GM19452 (cell line): ENCODE measurements around the gene TLN1.

Experiments
- ATAC-seq: cut with Tn5 transposase; IDR thresholded peaks from one replicate; pipeline ENCODE4 v1.9.1; 2021; ENCODE audit not compliant: unreplicated experiment

Gene TLN1

DNA sequence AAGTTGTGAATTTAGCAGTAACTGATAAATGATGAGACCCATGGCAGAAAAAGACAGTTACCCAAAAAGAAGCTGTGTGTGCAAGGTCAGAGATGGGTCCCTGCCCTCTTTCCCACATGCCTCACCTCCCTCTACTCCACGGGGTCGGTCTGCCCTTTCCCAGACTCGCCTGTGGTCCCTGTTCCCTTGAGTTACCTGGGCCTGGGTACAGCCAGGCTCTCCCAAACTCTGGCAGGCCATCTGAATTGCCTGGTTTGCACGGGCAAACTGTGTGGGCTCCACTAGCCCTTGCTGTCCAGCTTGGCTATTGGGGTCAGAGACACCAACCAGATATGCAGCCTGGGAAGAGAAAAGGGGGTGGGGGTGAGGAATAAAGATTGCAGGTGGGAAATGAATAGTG is 23.8 kb downstream of the TLN1 start:
- no peak for ATAC-seq

DNA sequence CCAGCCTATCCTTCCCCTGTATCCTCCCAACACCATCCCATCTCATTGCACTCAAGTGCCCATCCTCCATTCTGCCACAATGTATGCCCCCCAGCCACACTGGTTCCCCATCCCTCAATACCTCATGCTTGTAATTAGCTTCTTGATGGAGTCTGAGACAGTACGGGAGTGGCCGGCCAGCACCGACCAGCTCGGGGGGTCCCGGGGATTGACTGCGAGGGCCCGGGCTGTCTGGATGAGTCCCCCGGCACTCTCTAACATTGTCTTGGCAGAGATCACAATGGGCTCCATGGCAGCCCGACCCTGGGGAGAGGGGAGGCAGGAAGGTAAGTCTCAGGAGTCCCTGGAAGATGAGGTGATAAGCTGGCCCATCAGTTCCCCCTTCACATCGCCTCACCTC is 25.0 kb downstream of the TLN1 start:
- ATAC-seq, result no peak

DNA sequence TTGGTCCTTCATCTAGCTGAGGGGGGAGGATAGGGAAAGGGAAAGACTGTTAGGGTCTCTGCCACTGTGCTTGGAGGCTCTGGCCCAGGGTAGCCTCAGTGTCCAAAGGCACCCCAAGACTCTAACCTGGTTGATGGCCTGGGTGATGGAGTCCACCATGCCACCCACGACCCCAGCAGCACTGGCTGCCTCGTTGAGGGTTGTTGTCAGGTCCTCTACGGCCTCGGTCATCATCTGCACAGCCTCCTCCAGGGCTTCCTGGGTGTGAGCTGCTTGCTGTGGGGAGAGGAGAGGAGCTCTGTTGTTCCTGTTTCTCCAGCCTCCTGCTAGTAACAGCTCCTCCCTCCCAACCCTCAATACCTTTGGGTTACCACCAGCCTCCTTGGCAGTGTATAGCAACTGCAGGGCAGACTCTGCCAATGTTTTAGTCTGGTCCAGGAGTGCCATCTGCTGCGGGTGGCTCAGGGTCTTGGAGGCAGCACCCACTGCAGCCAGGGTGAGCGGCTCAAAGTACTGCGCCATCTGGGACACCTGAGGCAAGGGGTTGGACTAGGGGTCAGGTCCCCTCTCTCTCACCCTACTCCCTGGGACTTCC is 26.1 kb downstream of the TLN1 start:
- ATAC-seq, result no peak

DNA sequence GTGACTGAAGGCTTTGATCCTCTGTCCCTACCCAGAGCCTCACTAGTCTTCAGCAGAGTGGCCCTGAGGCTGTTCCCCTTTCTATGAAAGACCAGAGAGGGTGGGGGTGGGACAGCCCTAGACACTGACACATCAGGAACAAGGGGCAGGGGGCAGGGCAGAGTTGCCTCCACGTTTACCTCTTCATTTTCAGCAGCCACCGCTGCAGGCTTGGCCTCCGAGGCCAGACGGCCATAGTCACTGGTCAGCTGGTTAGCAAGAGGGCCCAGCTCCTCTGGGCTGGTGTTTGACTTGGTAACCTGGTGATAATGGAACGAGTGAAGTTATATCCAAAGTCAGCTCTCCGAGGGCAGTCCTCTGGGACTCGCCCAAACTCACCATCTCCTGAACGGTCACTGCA is 26.6 kb downstream of the TLN1 start:
- no peak for ATAC-seq

DNA sequence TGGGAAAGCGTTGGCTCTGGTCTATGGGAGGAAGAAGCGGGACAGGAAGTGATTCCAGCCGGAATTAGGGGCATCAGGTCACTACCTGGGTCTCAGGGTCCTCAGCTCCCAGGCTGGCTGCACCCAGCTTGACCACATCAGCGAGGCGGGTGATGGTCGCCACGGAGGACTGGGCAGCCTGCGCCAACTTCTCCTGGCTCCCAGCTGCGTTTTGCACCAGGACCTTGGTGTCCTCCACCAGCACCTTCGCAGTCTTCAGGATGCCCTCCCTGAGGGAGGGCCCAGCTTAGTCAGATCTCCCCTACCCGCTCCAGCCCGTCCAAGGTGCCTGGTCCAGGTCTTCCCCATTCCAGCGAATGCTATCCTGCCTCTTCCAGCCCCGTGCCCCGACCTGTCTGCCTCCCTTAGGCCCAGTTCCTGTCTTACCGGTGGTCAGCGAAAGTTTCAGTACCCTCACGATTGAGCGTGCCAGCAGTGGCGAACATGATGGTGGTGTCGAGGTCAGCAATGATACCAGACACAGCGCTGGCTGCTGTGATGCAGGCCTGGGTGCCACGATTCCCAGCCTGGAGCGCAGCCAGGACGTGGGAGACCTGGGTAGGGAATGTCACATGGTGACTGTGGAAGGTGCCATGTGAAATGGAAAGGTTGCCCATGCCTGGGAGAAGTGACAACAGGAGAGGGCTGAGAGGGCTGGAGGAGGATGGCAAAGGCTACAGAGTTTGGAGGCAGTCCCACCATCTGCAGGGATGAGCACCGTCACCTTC is 27.9 kb downstream of the TLN1 start:
- no peak for ATAC-seq

DNA sequence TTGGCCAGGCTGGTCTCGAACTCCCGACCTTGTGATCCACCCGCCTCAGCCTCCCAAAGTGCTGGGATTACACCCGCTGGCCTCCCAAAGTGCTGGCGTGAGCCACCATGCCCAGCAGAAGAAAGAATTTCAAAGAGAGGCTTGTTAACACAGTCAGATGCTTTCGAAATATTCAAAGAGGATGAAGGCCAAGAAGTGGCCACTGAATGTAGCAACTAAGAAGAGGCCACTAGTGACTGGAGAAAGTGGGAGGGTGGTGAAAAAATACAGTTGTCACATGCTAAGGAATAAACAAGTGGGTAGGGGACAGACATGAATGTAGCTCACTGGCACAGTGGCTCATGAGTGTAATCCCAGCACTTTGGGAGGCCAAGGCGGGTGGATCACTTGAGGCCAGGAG is 29.3 kb downstream of the TLN1 start:
- no peak for ATAC-seq

DNA sequence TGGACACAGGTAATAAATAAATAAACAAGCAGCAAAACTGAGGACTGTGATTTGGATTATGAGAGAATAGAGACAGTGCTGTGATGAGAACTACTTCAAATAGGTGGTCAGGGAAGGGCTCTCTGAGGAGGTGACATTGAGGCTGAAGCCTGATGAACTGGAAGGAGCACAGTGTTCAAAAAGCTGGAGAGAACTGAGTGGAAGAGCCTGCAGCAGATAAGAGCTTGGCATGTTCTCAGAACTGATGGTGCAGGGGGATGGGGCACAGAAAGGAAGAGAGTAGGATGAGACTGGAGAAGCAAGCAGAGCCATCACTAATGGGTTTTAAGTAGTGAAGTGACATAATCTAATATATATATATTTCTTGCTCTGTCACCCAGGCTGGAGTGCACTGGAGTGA is 31.1 kb downstream of the TLN1 start:
- no peak for ATAC-seq

DNA sequence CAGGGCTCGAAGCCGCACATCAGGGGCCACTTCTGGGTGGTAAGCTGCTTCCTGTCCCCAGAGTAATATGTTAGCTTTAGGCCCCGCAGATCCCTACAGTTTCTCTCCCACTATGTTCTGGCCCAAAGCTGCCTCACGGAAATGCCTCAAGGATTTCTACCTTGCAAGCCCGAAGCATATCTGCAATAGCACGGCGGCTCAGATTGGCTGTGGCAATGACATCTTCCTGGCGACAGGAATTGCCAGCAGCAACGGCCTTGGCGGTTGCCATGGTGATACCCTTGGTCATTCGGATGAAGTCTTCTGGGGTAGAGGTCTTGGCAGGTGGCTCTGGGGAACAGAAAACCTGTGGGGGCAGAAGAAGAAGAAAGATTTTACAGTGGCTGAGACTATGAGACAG is 32.0 kb downstream of the TLN1 start:
- no peak for ATAC-seq

DNA sequence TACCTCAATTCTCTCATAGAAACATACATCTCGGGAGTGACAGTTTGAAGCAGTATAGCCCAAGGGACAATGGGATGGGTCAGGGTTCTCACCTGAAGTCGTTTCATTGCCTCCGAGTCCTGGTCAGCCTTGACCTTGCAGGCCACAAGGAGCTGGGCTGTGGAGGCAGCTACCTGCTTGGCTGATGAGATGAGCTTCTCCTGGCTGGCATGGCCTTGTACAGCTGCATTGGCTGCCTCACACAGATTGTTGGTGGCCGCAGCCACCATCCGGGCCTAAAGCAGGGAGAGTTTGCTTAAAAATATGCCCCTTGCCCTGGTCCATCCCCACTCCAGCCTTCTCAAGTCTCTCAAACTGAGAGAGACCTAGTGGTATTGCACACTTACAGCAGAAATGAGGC is 33.8 kb downstream of the TLN1 start:
- ATAC-seq, result no peak

DNA sequence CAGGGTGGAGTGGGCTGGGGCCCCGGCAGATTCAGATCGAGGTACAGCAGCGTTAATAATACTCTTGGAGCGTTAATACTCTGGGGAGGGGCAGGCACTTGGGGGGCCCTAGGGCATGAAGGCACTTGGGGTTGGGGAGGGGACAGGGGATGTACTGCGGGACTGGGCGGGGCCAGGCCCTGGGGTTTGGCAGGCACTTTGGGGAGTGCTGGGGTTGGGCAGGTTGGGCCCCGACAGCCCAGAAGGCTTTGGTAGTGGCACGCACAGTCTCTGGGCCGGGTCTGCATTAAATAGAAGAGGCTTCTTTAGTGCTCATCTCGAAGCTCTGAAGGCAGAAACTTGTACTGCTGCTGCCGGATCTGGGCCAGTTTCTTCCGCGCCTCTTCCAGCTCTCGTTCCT is 34.5 kb downstream of the TLN1 start:
- ATAC-seq, result no peak

DNA sequence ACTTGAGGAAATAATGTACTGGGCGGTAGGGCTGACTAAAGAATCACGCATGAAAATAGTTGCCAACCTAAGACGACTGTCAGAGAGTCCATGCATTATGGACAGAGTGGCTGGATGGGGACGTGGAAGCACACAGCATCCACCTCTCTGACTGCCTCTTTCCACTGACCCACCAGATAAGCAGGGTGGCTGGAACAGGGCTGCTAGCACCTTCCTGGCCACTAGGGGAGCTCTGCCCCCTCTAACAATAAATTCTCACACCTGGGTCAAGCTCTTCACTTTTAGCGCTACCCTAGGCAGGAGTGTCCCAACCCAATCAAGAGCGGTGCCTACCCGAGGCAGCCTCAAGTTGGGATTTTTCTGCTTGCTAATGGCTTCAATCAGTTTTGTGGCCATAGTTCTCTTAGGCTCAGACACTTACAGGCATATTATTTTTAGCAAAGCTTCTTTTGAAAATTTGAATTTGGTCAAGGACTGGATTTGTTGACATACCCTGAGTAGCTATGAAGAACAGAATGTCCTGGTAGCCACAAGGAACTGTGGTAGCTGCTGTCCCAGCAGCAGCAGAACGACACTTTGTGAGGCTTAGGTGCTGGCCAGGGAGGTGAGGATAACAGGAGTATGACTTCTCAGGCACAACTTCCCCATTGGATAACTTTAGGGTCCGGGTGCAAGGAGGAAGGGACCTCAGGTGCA is 35.3 kb downstream of the TLN1 start:
- no peak for ATAC-seq

DNA sequence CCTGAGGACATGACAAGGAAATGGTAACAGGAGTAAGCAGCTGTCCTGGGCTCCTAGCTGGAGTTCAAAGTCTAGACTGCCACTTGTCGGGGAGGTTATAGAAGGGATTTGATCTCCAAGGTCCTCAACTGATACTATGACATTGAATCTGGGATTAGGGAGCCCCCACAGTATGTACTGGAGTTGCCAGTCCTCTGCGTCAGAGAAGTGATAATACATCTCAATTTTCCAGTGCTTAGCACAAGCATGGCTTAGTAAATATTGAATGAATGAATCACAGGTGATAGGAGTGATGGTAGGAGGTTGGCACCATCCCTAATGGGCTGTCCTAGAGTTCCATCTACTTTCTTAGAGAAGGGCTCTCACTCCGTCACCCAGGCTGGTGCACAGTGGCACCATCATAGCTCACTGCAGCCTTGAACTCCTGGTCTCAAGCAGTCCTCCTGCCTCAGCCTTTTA is 36.0 kb downstream of the TLN1 start:
- no peak for ATAC-seq

DNA sequence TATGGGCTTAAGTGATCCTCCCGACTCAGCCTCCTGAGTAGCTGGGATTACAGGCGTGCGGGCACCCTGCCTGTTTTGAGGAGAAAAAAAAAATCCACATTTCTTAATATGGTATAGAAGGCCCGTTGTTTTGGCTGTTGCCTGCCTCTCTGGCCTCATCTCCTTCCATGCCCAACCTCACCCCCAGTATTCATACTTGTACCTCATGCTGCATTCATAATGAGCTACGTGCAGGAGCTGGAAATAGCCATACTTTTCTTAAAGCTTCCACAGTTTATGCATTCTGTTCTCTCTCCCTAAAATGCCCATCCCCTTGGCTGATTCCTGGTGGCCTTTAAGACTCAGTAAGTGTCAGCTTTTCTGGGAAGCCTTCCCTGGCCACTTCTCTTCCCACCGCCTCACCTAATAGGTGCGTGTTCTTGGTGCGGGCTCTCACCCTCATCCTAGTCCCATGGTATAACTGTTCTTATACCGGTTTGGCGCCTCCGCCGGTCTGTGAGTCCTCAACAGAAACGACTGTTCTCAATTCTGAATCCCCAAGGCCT is 40.2 kb downstream of the TLN1 start:
- ATAC-seq, result no peak

DNA sequence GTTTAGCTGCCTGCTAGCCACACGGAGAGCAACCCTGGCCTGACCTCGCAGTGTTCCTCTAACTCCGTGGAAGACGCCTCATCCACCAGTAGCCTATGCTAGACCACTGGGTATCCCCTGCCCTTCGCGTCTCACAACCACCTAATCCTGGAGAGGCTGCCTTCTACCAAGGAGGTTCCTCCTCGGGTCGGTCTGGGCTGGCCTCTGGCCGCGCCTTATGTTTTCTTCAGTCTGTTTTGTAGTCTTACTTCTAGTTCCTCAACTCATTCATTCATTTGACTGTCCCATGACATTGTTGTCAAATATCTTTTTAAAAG is 40.7 kb downstream of the TLN1 start:
- ATAC-seq, result no peak

DNA sequence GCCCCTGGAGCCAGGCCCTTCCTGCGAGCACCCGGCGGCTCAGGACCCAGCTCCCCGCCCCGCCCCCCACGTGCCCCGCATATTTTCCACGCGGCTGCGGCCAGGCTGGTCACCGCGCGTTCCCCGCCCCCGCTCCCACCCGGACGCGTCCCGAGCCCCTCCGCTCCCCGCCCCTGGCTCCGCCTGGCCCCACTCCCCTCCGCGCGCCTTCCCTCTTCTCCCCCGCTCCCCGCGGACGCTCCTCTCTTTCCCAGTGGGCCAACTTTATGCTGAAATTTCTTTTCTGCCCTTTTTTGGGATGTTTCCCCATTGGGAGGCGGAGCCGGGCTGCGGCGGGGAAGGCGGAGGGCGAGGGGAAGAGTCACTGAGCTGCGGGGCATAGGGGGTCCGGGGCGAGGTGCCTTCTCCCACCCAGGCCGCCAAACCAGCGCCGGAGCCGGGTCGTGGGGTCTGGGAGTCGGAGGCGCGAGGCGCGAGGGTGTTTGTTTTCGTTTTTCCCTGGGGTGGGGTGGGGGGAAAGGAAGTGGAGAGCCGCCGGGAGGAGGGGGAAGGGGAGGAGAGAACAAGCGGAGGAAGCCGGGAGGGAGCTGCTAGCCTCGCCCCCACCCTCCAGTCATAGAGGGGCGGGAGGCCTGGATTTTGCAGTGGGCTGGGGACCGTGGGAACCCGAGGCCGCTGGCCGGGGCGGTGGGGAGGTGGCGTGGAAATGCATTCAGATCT is 41.2 kb downstream of the TLN1 start:
- no peak for ATAC-seq

DNA sequence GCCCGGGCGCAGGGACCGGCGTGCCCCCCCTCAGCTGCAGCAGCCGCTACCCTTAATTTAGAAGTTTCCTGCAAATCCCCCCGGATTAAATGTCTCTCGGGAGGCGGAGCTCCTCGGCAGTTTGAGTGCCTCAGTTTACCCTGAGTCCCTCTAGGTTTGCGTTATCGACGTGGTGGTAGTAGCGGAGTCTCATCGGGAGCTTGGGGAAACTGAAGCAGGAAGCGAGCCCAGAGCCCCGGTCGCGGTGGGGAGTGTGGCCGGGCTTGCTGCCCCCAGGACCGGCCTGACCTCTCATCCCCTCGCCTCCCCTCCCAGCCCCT is 41.7 kb downstream of the TLN1 start:
- no peak for ATAC-seq

DNA sequence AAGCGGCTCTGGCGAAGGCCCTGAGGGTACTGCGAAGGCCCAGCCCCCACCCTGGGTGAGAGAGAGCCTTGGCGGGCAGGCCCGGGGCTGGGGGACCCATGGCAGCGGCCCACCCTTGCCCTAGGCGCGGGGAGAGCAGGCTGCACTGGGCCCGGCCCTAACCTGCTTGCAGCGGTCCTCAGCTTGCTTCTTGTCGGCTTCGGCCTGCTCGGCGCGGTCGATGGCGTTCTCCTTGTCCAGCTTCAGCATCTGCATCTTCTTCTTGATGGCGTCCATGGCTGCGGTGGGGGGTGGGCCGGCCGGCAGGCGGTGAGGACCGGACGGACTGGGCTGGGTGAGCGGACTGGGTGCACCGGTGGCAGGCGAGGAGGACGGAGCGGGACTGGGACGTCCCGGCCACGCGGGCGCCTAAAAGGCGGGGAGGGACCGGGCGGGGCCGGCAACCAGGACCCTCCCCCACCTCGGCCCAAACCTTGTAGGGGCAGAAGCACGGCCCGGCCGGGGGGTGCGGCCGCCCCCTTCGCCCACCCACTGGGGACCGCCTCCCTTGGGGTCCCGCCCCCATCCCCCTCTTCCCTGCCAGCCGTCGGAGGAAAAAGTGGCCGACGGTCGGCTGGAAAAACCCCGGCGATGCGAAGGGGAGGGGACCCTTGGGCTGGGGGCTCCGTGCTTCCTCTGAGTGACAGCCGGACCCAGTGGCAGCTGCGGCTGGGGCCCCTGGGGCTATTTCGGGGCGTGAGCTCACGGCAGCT is 42.3 kb downstream of the TLN1 start, which contains the start of gene TPM2:
TPM2 (minus strand) TSS at position 384 of the 752 bp plus-strand sequence; CDS start at position 276, 108 bp downstream.
- no peak for ATAC-seq

DNA sequence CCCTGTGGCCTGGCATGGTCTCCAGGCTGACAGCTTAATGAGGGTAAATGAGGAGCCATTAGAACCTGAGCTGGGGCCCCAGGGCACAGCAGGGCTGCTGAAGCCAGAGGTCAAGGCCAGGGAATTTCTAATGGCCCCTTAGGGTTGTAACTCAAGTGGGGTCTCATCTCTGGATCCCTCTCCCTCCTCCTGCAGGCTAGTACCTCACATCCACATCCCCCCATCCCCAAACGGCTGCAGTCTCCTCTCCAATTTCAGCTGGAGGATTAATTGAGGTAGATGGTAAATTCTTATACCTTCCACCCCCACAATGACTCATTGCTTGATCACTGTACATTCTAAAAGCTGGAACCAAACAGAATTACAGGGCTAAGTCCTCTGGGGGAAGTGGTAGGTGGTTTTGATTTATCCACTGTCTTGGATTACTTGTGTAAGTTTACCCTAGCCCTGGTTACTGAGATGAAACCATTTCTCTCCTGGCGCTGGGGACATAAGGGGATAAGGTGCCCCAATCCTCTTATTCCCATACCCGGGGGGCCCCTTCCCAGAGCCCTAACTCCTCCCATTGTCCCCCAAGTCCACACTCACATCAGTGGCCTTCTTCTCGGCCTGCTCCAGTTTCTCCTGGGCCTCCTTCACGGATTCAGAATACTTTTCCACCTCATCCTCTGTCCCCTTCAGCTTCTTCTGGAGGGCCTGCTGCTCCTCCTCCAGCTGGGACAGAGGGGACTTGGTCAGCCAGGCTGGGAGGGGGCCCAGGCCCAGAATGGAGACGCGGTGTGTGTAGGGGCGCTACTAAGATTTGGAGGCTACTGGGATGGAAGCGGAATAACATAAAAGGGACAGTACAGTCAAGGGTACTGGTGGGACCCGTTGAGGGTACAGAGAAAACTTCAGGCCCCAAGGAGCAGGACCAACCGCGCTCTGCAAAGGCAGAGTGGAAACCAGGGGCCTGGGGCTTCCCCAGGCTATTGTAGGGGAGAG is 43.1 kb downstream of the TLN1 start:
- no peak for ATAC-seq

DNA sequence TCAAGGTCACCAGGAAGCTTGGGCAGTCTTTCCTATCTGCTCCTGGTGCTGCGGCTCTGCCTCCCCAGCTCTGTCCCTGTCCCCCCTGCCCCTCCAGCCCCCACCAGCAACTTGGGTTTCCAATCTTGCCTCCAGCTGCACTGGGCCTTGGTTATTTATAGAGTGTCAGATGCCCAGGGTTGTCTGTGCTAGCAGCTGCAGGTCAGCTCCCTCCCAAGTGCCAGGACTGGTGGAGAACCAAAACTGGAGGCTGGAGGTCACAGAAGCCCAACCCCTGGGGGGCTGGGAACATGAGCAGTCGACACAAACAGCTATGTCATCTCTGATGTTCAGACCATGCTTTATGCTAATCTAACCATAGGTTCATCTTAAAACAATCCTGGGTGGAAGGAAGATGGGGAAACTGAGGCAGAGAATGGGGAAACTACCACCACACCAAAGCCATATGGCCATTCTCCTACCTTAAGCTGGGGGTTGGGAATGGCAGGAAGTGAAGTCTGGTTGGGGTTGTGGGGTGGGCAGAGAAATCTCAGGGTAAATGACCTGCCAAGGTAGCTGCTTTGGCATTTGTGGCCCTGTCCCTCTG is 43.9 kb downstream of the TLN1 start:
- no peak for ATAC-seq
